GM12873 (cell line): ENCODE measurements around the gene SAP130.

Experiments
- CTCF ChIP-seq: IDR thresholded peaks from 2 replicates; pipeline ENCODE4 v1.5.1; 2012; ENCODE audit warnings: low read depth, mild to moderate bottlenecking, moderate library complexity, low read length, control low read depth; ENCODE audit not compliant: insufficient read depth; ENCODE audit errors: missing control alignments

Gene SAP130

GRCh38 chr2:128024816-128025215 is 3.0 kb downstream of the SAP130 start:
- no peak for TF ChIP-seq CTCF

GRCh38 chr2:128017561-128017960 is 10.3 kb downstream of the SAP130 start:
- no peak for TF ChIP-seq CTCF

GRCh38 chr2:128016620-128017019 is 11.2 kb downstream of the SAP130 start:
- no peak for TF ChIP-seq CTCF

GRCh38 chr2:128012698-128013097 is 15.2 kb downstream of the SAP130 start:
- TF ChIP-seq CTCF, result no peak

- no peak for TF ChIP-seq CTCF
These were observed 19.7 kb downstream of the SAP130 start for GRCh38 chr2:128008074-128008672.

GRCh38 chr2:128004509-128004908 is 23.4 kb downstream of the SAP130 start:
- no peak for TF ChIP-seq CTCF

GRCh38 chr2:128003463-128003862 is 24.4 kb downstream of the SAP130 start:
- no peak for TF ChIP-seq CTCF
